GM18520 (cell line): ENCODE results near the gene QKI.

Source experiments
- ATAC-seq: cut with Tn5 transposase; IDR thresholded peaks from one replicate; pipeline ENCODE4 v1.9.1; 2021; ENCODE audit not compliant: unreplicated experiment

QKI gene

GRCh38 chr6:163605385-163606097 is 191.0 kb downstream of the QKI start:
- no peak for ATAC-seq

GRCh38 chr6:163607792-163608191 is 193.3 kb downstream of the QKI start:
- no peak for ATAC-seq

- ATAC-seq = no peak
Observed at GRCh38 chr6:163608204-163608644, 193.7 kb downstream of the QKI start.

GRCh38 chr6:163612200-163612599 is 197.7 kb downstream of the QKI start:
- no peak for ATAC-seq

- no peak for ATAC-seq
Observed at GRCh38 chr6:163613025-163613424, 198.5 kb downstream of the QKI start.

- ATAC-seq = no peak
Observed at GRCh38 chr6:163613668-163614067, 199.2 kb downstream of the QKI start.

GRCh38 chr6:163616452-163616851 is 201.9 kb downstream of the QKI start:
- no peak for ATAC-seq

- no peak for ATAC-seq
Observed at GRCh38 chr6:163617549-163617948, 203.0 kb downstream of the QKI start.

- ATAC-seq = no peak
Observed at GRCh38 chr6:163620101-163620500, 205.6 kb downstream of the QKI start.

- ATAC-seq = no peak
Observed at GRCh38 chr6:163620670-163621330, 206.3 kb downstream of the QKI start.

- ATAC-seq = no peak
Observed at GRCh38 chr6:163625265-163625664, 210.7 kb downstream of the QKI start.

GRCh38 chr6:163626073-163626867 is 211.8 kb downstream of the QKI start:
- ATAC-seq = no peak

GRCh38 chr6:163627274-163628062 is 212.9 kb downstream of the QKI start:
- ATAC-seq = no peak
